HFF-Myc (cell line): ENCODE results near the gene FNIP1.

ENCODE experiments used
- DNase-seq: peaks from one replicate; pipeline ENCODE4 v3.0.0-alpha.2; 2011; ENCODE audit warnings: low read depth; ENCODE audit errors: extremely low read depth
- H3K4me3 ChIP-seq: replicated peaks from 2 replicates; pipeline ENCODE4 v1.5.1; 2011; ENCODE audit warnings: low read depth, mild to moderate bottlenecking, control low read depth, low read length
- TF ChIP-seq, protein P1 (sequence below): IDR thresholded peaks from 2 replicates; pipeline ENCODE4 v1.5.1; 2012; ENCODE audit warnings: mild to moderate bottlenecking, low read depth, low read length, control low read depth; ENCODE audit errors: missing control alignments

Gene FNIP1

GRCh38 chr5:131821221-131821620 is 24.4 kb upstream of the FNIP1 start:
- TF ChIP-seq, protein P1, sequence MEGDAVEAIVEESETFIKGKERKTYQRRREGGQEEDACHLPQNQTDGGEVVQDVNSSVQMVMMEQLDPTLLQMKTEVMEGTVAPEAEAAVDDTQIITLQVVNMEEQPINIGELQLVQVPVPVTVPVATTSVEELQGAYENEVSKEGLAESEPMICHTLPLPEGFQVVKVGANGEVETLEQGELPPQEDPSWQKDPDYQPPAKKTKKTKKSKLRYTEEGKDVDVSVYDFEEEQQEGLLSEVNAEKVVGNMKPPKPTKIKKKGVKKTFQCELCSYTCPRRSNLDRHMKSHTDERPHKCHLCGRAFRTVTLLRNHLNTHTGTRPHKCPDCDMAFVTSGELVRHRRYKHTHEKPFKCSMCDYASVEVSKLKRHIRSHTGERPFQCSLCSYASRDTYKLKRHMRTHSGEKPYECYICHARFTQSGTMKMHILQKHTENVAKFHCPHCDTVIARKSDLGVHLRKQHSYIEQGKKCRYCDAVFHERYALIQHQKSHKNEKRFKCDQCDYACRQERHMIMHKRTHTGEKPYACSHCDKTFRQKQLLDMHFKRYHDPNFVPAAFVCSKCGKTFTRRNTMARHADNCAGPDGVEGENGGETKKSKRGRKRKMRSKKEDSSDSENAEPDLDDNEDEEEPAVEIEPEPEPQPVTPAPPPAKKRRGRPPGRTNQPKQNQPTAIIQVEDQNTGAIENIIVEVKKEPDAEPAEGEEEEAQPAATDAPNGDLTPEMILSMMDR: no peak
- no peak overlapping the region for H3K4me3 ChIP-seq
- no peak for DNase-seq

DNA sequence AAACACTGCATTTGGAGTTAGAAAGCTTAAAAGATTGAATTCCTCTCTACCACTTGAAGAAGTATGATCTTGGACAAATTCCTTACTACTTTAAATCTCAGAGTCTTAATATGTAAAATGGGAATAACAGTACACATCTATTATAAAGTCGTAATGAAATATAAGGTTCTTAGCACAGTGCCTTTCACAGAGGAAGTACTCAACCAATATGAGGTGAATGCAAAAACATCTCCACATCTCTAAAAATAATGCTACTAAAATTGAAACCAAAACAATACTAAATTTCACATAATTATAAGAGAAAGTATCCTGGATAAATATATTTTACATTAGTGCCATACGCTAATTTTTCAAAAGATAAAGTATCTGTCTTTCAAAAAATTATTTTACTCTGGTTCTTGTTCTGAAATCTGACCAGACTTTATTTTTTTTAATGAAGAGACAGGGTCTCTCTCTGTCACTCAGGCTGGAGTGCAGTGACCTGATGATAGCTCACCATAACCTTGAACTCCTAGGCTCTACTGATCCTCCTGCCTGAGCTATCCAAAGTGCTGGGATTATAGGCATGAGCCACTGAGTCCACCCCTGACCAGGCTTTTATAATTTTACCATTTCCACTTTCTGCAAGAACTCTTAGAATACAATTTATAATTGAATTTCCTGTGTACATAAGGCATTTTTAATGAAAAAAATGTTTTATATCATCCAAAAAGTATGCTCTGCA is 21.3 kb upstream of the FNIP1 start:
- TF ChIP-seq, protein P1: no peak
- DNase-seq: no peak

GRCh38 chr5:131814990-131815389 is 18.2 kb upstream of the FNIP1 start:
- no peak overlapping the region for H3K4me3 ChIP-seq
- TF ChIP-seq, protein P1: no peak
- peak; percentile 75 for DNase-seq

More for the DNA sequence above, 21.3 kb upstream of the FNIP1 start:
- H3K4me3 ChIP-seq: no peak overlapping the region

DNA sequence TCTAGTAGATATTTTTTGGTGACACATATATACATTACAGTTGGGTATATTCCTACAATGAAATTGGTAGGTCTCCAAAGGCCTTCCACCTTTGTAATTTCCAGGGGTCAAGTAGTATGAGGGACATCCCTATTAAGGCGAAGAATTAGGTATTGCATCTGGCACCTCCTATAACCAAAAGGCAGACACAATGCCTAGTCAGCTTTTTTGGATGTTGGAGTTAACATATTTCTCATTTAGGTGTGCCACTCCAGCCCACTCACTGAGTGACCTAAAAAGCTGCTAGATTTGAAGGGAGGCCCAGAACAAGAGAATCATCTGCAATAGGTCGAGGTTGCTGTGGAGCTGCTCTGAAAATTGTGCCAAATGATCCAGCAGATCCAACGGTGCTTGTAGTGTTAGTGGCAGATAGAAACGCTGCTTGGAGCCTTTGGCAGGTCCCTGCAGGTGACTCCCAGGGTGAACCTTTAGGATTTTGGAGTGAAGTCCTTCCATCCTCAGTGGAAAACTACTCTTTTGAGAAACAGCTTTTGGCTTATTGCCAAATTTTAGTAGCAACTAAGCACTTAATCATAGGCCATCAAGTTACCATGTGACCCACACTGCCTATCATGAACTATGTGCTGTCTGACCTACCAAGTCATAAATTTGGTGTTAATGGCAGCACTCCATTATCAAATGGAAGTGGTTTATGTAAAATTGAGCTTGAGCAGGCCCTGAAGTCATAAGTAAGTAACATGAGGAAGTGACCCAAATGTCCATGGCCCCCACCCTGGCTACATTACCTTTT is 15.7 kb upstream of the FNIP1 start:
- H3K4me3 ChIP-seq: no peak overlapping the region
- no peak for DNase-seq
- TF ChIP-seq, protein P1: no peak

DNA sequence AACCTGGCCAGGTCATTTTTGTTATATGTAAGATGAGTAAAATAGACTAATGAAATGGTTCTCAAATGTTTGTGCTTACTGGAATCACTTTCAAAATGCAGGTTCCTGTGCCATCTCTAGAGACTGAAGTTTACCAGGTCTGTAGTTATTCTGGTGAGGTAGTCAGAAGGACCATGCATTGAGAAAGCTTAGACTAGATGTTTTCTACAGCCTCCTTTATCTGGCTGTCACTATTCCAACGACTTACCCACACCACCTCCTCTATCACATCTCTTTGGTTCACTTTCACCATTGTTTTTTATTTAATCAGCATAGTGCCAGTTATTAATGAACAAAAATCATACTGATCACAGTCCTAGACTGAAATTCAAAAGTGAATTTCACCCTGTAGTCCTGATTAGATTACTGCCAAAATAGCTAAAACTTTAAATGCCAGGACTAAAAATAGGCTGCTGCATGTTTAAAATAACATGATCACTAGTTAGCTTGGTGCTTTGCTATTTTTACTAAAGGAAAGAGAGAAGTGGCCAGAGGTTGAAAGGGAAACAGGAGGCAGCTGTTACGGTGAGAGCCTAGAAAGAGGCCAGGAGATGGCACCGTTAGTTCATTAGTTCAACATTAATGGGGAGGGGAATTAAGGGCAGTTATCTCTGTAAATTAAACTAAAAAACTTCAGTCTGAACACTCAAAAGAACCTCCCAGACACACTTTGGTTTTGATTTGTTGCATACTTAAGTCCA is 13.9 kb upstream of the FNIP1 start:
- H3K4me3 ChIP-seq: no peak overlapping the region
- TF ChIP-seq, protein P1: peak; percentile 25
- DNase-seq: no peak

- H3K4me3 ChIP-seq: peak overlapping the region; percentile 91
- TF ChIP-seq, protein P1: no peak
- DNase-seq: no peak
These were observed 681 bp downstream of the FNIP1 start for GRCh38 chr5:131795879-131796792.
